C4-2B (cell line): ENCODE data around the gene IGFBP6.

Source experiments
- ZFX ChIP-seq: fragments of 450-650 bp; IDR thresholded peaks from 2 replicates; pipeline ENCODE4 v1.6.1; 2017
- TF ChIP-seq, protein P1 (sequence below): fragments of 450-650 bp; conservative IDR thresholded peaks from 2 replicates; pipeline ENCODE4 v1.5.1; 2017; ENCODE audit warnings: mild to moderate bottlenecking

DNA sequence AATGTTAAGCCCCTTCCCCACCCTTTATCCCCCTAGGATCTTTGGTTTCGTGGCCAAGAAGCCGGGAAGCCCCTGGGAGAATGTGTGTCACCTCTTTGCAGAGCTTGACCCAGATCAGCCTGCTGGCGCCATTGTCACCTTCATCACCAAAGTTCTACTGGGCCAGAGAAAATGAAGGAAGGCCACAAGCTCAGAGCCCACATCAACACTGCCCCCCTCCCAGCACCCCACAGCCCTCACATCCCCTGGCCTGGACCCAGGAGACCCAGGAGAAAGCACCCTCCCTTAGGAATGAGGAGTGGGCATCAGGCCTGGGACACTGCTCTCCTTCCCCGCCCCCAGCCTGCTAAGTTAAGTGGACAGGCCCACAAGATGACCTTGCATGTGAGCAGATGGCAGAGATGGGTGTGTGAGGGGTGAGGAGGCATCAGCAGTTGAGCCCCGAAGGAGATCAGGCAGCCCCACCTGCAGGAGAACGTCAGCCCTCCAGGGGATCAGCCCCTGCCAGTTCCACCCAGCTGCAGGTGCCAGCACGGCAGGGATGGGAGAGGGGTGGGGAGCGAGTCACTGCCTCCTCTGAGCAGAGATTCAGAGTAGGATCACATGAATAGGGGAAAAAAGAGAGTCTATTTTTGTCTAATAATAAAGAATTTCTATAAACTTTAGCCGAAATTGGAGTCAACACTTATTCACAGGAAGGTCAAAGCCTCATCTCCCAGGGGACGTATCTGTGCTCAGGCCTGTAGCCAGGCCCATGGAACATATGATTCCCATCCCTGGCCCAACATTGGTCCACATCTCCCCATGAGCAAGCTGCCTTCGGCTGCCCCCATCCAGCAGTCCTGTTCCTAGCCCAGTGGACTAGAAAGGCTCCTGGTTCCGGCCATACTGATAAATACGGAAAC, 33.5 kb upstream of the IGFBP6 start:
- TF ChIP-seq, protein P1, sequence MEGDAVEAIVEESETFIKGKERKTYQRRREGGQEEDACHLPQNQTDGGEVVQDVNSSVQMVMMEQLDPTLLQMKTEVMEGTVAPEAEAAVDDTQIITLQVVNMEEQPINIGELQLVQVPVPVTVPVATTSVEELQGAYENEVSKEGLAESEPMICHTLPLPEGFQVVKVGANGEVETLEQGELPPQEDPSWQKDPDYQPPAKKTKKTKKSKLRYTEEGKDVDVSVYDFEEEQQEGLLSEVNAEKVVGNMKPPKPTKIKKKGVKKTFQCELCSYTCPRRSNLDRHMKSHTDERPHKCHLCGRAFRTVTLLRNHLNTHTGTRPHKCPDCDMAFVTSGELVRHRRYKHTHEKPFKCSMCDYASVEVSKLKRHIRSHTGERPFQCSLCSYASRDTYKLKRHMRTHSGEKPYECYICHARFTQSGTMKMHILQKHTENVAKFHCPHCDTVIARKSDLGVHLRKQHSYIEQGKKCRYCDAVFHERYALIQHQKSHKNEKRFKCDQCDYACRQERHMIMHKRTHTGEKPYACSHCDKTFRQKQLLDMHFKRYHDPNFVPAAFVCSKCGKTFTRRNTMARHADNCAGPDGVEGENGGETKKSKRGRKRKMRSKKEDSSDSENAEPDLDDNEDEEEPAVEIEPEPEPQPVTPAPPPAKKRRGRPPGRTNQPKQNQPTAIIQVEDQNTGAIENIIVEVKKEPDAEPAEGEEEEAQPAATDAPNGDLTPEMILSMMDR = no peak
- no peak for TF ChIP-seq ZFX
